Activated T-cell treated with anti-CD3 and anti-CD28 coated beads for 48 hours (primary cell): ENCODE data around the gene ARFIP2.
"Not testable (repeated sequence)": the region's sequence is repeated elsewhere in the genome, so short reads cannot be mapped to it uniquely, and the experiment has no call there.

ENCODE experiments used
- DNase-seq: peaks from one replicate; pipeline ENCODE4 v3.0.0-alpha.2; 2020; ENCODE audit warnings: low read depth

ARFIP2 gene, protein sequence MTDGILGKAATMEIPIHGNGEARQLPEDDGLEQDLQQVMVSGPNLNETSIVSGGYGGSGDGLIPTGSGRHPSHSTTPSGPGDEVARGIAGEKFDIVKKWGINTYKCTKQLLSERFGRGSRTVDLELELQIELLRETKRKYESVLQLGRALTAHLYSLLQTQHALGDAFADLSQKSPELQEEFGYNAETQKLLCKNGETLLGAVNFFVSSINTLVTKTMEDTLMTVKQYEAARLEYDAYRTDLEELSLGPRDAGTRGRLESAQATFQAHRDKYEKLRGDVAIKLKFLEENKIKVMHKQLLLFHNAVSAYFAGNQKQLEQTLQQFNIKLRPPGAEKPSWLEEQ

DNA sequence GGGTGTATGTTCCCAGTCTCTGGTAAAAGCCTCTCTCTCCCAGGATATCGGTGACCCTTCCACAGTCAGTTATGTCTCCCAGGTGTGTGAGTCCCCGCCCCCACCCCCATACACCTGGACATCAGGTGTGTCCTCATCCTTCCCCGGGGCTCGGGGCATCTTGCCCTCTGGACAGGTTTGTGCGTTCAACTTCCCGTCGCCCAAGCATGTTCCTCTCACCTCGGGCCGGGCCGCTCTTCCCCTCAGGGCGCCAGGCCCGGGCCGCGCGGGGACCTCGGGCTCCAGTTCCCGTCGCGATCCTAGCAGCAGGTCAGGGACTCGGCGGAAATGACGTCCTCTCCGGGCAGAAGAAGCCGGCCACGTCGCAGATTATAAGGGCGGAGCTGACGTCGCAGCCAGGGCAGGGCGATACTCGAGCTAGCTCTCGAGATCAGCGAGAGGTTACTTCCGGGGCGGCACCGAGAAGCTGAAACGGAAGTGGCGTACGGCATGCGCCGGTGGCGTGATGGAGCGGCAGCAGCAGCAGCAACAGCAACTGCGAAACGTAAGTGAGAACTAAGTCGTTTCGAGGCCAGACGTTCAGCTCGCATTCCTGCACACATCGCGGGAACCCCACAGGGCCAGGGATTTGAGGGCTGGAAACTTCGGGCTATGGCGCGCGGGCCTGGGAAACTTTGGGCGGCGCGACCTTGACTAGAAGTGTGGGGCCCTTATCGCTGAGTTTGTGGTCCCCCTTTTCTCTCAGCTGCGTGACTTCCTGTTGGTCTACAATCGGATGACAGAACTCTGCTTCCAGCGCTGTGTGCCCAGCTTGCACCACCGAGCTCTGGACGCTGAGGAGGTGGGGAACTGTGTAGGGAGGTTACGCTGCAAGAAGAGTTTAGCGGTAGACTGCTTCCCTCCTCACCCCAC is at the start of gene ARFIP2, which contains the start of gene TIMM10B:
Gene ARFIP2, minus strand, starts transcription at position 320 of the 912 bp plus-strand sequence. CDS start 910 bp downstream, outside the sequence.
Gene TIMM10B, plus strand, starts transcription at position 490 of the 912 bp plus-strand sequence. Its CDS starts 16 bp downstream, at position 506.
- peak; percentile 96 for DNase-seq

DNA sequence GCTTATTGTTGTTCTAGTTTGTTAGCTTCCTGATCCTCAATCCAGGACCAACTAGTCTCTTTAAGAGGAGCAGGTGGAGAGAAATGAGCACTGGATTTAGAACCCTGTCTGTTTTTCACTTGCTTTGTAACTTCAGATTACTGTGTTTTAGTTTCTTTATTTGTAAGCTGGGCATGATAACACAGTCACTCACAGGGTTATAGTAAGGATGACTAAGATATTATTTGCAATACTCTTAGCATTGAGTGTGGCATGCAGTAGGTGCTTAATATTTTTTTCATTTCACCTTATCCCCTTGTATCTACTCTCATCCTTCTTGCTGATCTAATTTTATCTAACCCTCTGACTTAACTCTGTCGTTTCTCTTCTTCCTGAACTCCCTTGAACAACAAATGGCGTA is 49.7 kb upstream of the ARFIP2 start:
- no peak for DNase-seq

DNA sequence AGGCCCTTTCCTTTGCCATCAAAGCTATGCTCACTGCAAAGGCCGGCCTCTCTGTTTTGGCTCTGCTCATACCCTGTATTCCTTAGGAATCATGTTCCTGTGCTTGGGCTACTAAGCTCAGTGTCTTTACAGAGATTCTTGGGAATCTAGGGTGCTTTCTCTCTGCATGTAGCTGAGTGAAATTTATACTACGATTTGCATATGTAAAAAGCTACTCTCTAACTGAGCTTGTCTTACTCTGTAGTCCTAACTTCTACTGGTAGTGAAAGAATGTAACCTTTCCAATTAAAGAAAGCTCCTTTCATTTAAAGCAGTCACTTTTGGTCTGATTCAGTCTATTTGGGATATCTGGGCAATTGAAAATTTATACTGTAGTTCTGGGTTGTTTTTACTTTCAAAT is 48.1 kb upstream of the ARFIP2 start:
- no peak for DNase-seq

DNA sequence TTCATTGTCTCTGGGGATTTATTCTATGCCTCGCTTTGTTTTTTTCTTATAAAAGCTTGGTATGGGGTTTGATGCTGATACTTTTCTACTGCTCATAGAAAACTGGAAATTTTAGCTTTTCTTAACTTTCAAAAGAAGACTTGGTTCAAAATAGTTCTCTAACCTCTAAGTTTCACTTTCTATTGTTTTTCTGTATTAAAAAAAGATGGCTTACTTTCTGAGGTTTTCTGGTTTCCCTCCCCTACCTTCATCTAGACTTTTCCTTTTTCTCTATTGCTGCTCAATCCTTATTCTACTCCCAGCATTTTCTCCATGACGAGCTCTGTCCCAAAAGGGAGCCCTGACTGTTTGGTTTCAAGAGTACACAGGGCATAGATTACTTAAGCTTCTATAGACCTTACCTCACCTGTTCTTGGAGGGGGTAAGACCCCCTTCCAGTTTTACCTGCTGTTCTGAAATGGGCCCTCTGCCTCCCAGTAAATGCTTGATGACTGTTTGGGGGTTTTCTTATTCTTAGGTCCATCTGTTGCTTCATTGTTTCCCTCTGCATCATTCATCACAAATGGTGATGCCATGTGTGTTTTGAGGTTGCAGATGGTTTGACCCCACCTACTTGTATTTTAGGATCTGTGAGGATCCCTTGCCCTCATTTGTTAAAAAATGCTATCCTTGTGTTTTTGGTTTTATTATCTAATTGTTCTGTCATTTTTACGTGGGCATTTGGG is 45.4 kb upstream of the ARFIP2 start:
- no peak for DNase-seq

DNA sequence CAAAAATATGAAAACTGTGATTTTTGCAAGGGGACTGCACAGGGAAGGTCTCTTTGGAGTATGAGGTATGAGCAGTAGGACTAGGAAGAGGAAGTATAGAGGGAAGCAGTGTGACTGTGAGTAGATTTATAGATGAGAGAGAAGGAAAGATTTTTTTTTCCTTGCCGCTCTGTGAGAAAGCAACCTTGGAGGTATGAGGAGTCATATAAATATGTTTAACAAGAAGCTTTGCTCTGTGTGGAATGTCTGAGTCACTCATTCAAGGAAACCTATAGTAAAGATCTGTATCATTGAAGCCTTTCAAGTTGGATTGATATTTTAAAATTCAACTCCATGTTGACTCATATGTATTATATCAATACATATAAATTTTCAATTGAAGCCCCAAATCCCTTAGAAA is 42.1 kb upstream of the ARFIP2 start:
- DNase-seq, result no peak

DNA sequence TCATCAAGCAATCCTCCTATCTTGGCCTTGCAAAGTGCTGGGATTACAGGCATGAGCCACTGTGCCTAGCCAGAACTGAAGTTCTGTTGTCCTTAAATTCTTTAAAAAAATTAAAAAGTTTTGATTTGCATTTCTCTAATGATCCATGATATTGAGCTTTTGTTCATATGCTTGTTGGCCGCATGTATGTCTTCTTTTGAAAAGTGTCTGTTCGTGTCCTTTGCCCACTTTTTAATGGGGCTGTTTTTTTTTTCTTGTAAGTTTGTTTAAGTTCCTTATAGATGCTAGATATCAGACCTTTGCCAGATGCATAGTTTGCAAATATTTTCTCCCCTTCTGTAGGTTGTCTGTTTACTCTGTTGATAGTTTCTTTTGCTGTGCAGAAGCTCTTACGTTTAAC is 40.8 kb upstream of the ARFIP2 start:
- DNase-seq, result not testable (repeated sequence)

DNA sequence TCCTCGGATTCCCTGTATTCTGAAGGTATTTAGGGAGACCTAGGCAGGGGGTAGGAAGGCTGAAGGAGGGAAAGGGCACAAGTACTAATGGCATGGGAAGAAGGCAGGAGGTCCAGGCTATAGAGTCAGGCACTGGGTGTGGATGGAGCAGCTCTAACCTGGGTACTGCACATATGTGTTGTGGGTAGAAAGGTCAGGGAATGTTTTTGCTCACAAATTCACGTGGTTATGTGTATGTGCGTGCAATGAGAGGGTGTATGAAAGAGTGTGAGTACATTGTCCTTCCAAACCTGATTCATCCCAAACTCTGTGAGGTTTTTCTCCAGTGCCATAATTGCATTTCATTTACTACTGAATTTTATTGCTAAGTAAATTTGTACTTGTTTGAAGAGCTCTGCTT is 39.1 kb upstream of the ARFIP2 start:
- no peak for DNase-seq

DNA sequence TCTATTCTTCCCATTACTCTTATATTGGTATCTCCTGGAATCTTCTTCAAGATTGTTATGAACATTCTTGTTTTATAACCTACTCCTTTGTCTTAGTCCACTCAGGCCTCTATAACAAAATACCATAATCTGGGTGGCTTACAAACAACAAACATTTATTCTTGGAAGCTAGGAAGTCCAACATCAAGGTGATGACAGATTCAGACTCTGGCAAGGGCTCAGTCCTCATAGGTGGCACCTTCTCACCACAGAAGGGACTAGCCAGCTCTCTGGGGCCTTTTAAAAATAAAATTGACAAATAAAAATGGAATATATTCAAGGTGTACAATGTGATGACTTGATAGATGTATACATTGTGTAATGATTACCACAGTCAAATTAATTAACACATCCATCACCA is 35.7 kb upstream of the ARFIP2 start:
- DNase-seq, result no peak

DNA sequence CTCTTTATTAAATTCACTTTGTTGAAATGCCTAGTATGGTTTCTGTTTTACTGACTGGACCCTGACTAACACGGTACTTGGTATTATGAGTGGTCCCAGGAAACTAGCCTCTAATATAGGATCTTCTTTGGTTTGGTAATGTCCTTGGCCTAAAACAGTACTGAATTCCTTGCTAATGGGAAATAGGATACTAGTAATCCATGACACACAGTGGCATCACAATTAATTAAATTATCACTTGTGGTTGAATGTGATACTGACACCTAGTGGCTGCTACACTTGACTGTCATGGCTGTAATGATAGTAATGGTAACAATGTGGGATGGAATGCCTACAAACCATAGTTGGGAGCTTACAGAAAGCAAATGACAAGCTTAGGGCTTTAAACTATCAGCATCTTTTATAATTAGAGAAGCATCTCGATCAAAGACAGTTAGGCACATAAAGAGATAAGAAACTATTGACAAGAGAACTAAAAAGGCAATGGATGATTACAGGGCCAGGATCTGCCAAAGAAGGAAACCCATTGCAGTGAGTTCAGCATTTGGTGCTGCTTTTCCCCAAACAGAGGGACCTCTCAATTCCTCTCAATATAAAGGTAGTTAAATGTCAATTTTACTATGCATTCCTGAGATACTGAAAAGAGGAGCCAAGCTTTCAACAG is 24.6 kb upstream of the ARFIP2 start:
- no peak for DNase-seq

DNA sequence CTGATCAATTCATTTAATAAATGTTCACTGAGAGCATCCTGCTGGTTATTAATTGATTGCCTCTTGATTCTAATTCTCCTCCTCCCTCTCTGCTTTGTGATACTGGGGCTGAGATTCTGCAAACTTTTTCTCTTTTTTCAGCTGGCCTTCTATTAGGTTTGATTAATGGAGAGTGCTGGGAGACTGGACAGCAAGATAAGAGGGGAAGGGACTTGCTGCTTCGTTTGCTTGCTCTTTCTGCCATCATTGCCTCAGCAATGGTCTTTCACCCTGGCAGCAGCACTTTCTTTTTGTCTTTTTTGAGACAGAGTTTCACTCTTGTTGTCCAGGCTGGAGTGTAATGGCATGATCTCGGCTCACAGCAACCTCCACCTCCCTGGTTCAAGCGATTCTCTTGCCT is 23.0 kb upstream of the ARFIP2 start:
- no peak for DNase-seq

DNA sequence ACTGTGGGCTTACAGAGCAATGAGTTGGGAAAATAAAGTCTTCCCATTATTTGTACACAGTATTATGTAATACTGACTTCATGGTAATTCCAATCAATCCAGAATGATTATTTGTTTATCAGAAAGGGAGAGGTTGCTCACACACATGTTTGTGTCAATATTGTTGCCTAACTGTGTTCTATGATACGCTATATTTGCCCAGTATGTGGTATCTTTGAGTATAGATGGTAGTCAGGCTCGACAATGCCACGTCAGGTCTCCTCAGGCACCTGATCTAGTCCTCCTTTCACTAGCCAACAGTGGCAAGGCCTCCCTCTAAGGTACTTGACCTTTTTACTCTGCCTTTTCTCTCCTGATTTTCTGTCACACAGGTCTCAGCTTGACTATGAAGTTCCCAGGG is 21.3 kb upstream of the ARFIP2 start:
- no peak for DNase-seq

DNA sequence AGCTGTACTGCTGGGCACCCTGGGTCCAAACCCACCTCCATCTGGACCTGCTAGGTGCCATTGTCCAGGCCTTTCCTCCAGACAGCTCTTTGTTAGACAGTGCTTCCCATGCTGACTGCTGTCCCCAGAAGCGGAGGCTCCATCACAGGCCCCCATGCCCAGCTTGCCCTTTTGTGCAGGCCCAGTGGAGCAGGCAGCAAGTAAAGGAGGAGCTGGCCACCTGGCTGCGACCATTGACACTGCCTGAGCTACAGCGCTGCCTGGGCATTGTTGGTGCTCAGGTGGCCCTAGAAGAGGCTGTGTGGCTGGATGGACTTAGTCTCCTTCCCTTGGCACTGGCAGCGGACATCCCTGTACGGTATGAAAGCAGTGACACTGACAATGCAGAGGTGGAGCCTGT is 17.4 kb upstream of the ARFIP2 start:
- DNase-seq, result no peak

DNA sequence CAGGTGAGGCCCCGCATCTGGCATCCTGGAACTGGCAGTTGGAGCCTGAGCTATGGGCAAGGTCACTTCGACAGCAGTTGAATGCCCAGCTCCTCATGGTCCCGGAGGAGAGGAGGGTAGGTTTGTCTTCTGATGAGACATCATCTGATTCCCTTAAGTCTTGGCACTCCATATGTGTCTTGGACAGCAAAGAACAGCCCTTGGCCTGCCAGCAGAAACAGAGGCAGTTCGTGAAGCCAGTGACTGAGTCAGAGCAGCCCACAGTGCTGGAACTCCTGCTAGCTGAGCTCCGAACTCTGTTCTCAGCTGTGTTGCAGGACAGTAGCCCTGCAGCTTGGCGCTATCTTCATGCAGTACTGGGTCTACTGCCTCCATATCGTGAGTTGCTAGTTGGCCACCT is 17.0 kb upstream of the ARFIP2 start:
- no peak for DNase-seq

DNA sequence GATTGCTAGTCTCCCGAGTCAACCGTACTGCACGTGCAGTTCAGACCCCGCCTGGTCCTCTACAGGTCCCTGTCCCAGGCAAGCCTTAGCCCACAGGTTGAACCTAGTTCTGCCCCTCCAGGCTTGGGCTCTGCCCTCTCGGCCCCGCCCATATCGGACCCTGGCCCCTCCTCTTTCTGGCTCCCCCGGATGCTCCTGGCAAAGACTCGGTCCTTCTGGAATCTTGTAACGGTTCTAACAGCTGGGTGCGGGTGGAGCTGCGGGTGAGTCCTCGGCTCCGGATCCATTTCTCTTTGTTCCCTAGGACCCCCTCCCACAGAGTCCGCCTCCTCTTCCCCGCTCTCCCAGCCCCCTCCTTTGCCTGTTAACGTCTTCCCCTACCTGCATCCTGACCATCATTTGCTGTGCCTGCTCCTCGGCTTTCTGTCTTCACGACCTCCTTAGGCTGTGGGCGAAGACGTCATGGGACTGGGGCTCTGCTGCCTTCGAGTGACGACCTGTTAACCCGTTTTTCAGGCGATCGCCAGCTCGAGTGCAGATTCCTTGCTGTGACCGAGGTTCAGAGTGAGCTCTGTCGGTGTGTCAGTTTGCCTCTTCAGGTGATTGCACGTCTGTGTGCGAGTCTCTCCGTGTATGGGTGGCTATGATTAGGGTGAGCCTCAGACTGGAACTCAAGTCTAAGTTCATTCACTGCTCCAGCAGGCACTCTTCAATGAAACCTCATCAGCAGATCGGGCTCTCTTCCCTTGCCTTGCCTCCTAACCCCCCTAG is 16.1 kb upstream of the ARFIP2 start, which contains the start of gene DNHD1:
Gene DNHD1, plus strand, starts transcription at position 212 of the 771 bp plus-strand sequence. CDS start 936 bp downstream, outside the sequence.
- DNase-seq, result no peak

DNA sequence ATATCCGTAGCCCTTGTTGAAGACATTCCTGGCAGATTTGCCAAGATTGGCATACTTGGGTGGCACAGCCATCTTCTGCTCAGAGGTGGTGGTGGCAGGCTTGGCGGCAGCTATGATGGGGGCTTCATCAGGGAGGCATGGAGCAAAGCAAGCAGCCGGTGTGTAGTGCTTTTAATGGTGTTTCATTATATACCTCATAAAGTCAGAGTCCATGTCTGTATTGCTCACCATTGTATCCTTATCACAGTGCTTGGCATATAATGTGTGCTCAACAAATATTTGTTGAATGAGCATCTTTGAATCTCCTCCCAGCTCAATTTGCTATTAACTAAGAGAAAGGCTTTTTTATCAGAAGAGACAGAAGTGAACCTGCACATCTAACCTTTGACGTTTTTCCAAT is 8.2 kb upstream of the ARFIP2 start:
- no peak for DNase-seq

DNA sequence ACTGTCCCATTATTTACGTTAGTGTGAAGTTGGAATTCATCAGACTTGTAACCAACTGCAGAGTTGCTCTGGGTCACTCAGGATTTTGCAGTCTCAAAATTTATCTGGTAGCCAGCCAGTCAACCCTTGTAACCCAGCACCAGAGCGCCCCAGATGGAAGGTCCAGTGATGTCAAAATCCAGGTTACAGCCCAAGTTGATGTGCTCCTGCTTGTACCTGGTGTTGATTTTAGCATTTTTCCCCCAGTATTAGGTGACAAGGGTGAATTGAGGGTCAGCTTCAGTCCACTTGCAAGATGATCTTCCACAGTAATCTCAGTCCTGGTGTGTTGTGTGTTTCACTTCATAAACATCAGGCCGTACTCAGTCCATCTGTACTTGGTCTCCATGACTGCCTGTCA is 7.7 kb upstream of the ARFIP2 start:
- no peak for DNase-seq

DNA sequence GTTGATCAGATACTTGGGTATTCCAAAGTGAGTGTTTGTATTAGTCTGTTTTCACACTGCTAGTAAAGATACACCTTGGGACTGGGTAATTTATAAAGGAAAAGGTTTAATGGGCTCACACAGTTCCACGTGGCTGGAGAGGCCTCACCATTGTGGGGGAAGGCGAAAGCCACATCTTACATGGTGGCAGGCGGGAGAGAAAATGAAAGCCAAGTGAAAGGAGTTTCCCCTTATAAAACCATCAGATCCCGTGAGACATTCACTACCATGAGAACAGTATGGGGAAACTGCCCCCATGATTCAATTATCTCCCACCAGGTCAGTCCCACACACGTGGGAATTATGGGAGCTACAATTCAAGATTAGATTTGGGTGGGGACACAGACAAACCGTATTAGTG is 7.2 kb upstream of the ARFIP2 start:
- no peak for DNase-seq

DNA sequence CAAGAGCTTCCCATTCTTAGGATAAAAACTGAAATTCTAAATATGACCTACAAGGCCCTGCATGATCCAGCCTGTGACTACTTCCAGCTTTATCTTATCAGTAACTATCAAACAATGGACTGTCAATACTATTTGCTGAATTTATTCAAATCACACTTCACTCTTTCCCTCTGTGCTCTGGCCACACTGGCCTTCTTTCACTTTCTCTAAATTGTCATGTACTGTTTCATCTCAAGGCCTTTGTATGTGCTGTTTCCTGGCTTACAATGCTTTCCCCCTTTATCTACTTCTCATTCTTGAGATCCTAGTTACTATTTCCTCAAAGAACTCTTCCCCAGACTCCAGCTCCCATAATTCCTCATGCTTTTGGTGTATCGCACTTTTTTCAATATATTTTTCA is 5.8 kb upstream of the ARFIP2 start:
- DNase-seq, result no peak

DNA sequence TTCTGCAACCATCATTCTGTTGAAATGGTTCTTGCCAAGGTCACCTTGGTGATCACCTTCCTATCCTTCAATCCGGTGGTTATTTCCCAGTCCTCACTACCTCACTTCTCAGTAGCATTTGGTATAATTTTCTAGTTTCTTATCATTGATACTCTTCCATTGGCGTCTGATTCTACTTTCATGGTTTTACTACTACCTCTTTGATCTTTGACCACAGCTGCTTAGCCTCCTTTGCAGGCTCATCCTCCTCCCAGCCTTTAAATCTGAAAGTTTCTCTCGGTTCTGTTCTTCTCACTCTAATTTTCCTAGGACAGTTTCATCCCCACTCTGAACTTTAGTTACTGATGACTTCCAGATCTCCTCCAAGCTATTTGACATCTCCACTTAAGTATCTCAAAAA is 5.1 kb upstream of the ARFIP2 start:
- no peak for DNase-seq

DNA sequence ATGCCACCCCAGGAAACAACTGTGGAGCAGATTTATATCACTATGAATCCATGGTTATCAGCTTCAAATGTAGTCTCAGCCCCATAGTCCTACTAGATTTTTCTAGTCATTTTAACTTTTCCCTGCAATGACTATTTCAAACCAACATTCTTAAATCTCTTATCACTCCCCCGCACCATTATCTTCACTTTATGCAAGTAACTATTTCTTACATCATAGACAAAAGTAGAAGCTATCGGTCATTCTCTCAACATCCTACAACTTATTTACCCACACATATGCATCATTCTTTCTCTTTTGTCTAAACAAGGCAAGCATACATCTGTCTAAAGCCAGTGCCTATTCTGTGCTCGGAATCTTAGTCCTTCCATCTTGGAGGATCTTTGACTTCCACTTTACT is 4.5 kb upstream of the ARFIP2 start:
- no peak for DNase-seq

DNA sequence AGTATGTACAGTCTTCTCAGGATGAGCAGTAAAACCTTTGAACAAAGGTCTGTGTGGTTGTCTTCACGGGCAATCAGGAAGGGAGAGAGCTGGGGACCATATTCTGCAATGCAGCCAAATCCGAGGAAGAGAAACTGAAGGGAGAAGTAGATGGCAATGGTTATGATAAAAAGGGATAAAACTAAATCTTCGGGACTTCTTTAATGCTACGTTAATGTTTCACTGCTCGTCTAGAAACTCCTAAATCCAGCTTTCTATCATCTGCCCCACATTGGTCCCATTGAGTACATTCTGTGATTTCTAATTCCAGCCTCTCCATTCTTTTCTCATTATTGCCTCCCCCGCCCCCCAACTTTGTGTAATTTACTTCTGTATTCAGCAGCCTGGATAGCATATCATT is 1.9 kb upstream of the ARFIP2 start:
- DNase-seq, result no peak
